Bronchial epithelial cell (primary cell): ENCODE measurements around the gene MYF6. TPM values are rescaled to one million over a fixed set of nuclear protein-coding genes. Genes with fewer than 3 reads are reported as not detected.
A peak's percentile ranks its signal among the peaks of the same experiment; 100 is the strongest.

Source experiments
- DNase-seq: peaks from one replicate; pipeline ENCODE4 v3.0.0-alpha.2; 2010; ENCODE audit warnings: low read depth
- FAIRE-seq: peaks from 2 replicates; lab custom pipeline; 2011; peaks lifted over from hg19 to GRCh38; lab: Jason Lieb, UNC
- H3K27me3 ChIP-seq: 2 replicates; pipeline ENCODE4 v1.5.1; 2011; ENCODE audit warnings: low read length; ENCODE audit not compliant: control insufficient read depth, insufficient read depth
- H3K36me3 ChIP-seq: 2 replicates; pipeline ENCODE4 v1.5.1; 2011; ENCODE audit warnings: low read length; ENCODE audit not compliant: control insufficient read depth, insufficient read depth
- H3K4me3 ChIP-seq: 2 replicates; pipeline ENCODE4 v1.5.1; 2011; ENCODE audit warnings: mild to moderate bottlenecking, low read depth, low read length, control low read depth
- total RNA-seq: library from RNA; depleted of rRNA; stranded (reverse); fragments of >200 nt; gene quantifications from 2 replicates; pipeline ENCODE4 v1.2.1, GENCODE V29; 2014
- TF ChIP-seq, protein P1 (sequence below): IDR thresholded peaks from 2 replicates; pipeline ENCODE4 v1.5.1; 2011; ENCODE audit warnings: mild to moderate bottlenecking, moderate library complexity, low read length, control low read depth, inconsistent platforms; ENCODE audit not compliant: insufficient read depth, severe bottlenecking

MYF6 gene
- total RNA-seq, 1 donor from 2014 or later: not detected

DNA sequence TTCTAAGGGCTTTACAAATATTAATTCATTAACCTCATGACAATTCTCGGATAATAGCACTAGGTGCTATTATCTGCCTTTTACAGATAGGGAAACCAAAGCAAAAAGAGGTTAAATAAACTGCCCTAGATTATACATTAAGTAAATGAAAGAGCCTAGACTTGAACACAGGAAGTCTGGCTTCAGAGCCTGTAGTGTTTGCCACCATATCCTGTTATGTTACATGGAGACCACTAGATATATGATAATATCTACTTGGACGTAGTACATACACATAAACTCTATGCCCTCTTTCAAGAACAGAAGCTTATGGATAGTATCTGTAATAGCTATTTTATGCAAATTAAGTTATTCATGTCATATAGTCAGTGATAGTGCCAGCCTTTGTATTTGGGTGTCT lies 16.9 kb upstream of the MYF6 start:
- no peaks in the 10 kb centered on the region for H3K27me3 ChIP-seq
- no peak overlapping the region for H3K4me3 ChIP-seq
- H3K36me3 ChIP-seq: no peaks in the 10 kb centered on the region
- no peak for FAIRE-seq
- no peak for DNase-seq
- TF ChIP-seq, protein P1, sequence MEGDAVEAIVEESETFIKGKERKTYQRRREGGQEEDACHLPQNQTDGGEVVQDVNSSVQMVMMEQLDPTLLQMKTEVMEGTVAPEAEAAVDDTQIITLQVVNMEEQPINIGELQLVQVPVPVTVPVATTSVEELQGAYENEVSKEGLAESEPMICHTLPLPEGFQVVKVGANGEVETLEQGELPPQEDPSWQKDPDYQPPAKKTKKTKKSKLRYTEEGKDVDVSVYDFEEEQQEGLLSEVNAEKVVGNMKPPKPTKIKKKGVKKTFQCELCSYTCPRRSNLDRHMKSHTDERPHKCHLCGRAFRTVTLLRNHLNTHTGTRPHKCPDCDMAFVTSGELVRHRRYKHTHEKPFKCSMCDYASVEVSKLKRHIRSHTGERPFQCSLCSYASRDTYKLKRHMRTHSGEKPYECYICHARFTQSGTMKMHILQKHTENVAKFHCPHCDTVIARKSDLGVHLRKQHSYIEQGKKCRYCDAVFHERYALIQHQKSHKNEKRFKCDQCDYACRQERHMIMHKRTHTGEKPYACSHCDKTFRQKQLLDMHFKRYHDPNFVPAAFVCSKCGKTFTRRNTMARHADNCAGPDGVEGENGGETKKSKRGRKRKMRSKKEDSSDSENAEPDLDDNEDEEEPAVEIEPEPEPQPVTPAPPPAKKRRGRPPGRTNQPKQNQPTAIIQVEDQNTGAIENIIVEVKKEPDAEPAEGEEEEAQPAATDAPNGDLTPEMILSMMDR: no peak

DNA sequence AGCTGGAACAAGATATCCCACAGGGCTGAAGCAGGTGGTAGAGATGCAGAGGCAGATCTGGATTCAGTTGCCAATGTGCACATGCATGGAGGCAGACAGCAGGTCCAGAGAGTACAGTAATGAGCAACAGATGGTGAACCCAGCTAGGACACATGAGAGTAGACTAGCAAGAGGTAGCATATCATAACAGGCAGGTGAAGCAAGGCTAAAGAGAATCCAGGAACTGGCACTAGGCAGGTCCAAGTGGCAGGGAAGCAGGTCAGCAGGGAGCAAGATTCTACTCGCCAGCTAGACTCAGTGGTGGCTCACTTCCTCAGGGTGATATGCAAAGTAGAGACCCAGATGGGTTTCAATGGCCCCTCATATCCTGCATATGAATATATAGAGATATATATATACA lies 15.3 kb upstream of the MYF6 start:
- FAIRE-seq: no peak

GRCh38 chr12:80697270-80697887 lies 10.1 kb upstream of the MYF6 start:
- H3K36me3 ChIP-seq: no peaks in the 10 kb centered on the region
- FAIRE-seq (no peak), DNase-seq (no peak)
- TF ChIP-seq, protein P1: no peak
- no peak overlapping the region for H3K4me3 ChIP-seq
- H3K27me3 ChIP-seq: no peaks in the 10 kb centered on the region

More for the DNA sequence above, 15.3 kb upstream of the MYF6 start:
- H3K27me3 ChIP-seq: no peaks in the 10 kb centered on the region
- TF ChIP-seq, protein P1: no peak
- H3K4me3 ChIP-seq: no peak overlapping the region
- peak; percentile 7 for DNase-seq
- H3K36me3 ChIP-seq: no peaks in the 10 kb centered on the region

- DNase-seq (no peak), FAIRE-seq (no peak)
- no peaks in the 10 kb centered on the region for H3K36me3 ChIP-seq
- no peaks in the 10 kb centered on the region for H3K27me3 ChIP-seq
- TF ChIP-seq, protein P1: no peak
- H3K4me3 ChIP-seq: no peak overlapping the region
Measured at GRCh38 chr12:80698256-80698655, 9.2 kb upstream of the MYF6 start.

GRCh38 chr12:80698847-80699542 lies 8.4 kb upstream of the MYF6 start:
- Histone ChIP-seq H3K4me3 (no peak overlapping the region), H3K27me3 (no peaks in the 10 kb centered on the region), H3K36me3 (no peaks in the 10 kb centered on the region)
- FAIRE-seq: no peak
- no peak for DNase-seq
- TF ChIP-seq, protein P1: no peak
